ENCODE results near the gene MYO1B. TPM values are rescaled to one million over a fixed set of nuclear protein-coding genes. Genes with fewer than 3 reads are reported as not detected.

Gene MYO1B
- total and polyA plus RNA-seq, 5 donors from 2014 or later: not detected

- peaks cover 4% of the 10 kb centered on the region for H3K27me3 ChIP-seq (ENCODE audit: control insufficient read depth, insufficient read depth, low read length)
- Mint-ChIP-seq H3K27me3 (peaks cover 12% of the 10 kb centered on the region), H3K36me3 (no peaks in the 10 kb centered on the region), H3K9me3 (no peaks in the 10 kb centered on the region), H3K4me1 (no peaks in the 10 kb centered on the region), H3K4me3 (no peak overlapping the region), H3K27ac (no peak overlapping the region)
- H3K27ac ChIP-seq (ENCODE audit: insufficient read depth, low read length, poor library complexity, severe bottlenecking): no peak overlapping the region
- no peak for ATAC-seq (ENCODE audit: low read depth in 2 of 2)
- H3K4me1 ChIP-seq (ENCODE audit: control insufficient read depth, insufficient read depth, low read length, poor library complexity, severe bottlenecking): no peaks in the 10 kb centered on the region
- no peaks in the 10 kb centered on the region for H3K36me3 ChIP-seq (ENCODE audit: control insufficient read depth, insufficient read depth, low read length)
- H3K9me3 ChIP-seq (ENCODE audit: control insufficient read depth in 2 of 2, low read length in 2 of 2): no peaks in the 10 kb centered on the region
- no peak for DNase-seq
- H3K4me3 ChIP-seq (ENCODE audit: low read depth, low read length): no peak overlapping the region
Observed at GRCh38 chr2:191374366-191374765, 129.2 kb downstream of the MYO1B start.

GRCh38 chr2:191374939-191375338 lies 129.7 kb downstream of the MYO1B start:
- H3K4me1 Mint-ChIP-seq: no peaks in the 10 kb centered on the region
- no peaks in the 10 kb centered on the region for H3K36me3 Mint-ChIP-seq
- Histone ChIP-seq H3K4me1 (ENCODE audit: control insufficient read depth, insufficient read depth, low read length, poor library complexity, severe bottlenecking) (no peaks in the 10 kb centered on the region), H3K4me3 (ENCODE audit: low read depth, low read length) (no peak overlapping the region), H3K36me3 (ENCODE audit: control insufficient read depth, insufficient read depth, low read length) (no peaks in the 10 kb centered on the region), H3K9me3 (ENCODE audit: control insufficient read depth in 2 of 2, low read length in 2 of 2) (no peaks in the 10 kb centered on the region), H3K27ac (ENCODE audit: insufficient read depth, low read length, poor library complexity, severe bottlenecking) (no peak overlapping the region), H3K27me3 (ENCODE audit: control insufficient read depth, insufficient read depth, low read length) (peaks cover 4% of the 10 kb centered on the region)
- peaks cover 12% of the 10 kb centered on the region for H3K27me3 Mint-ChIP-seq
- no peaks in the 10 kb centered on the region for H3K9me3 Mint-ChIP-seq
- DNase-seq: no peak
- H3K27ac Mint-ChIP-seq: no peak overlapping the region
- no peak overlapping the region for H3K4me3 Mint-ChIP-seq
- ATAC-seq (ENCODE audit: low read depth in 2 of 2): no peak

GRCh38 chr2:191376981-191377629 lies 131.9 kb downstream of the MYO1B start:
- Mint-ChIP-seq H3K36me3 (no peaks in the 10 kb centered on the region), H3K4me1 (no peaks in the 10 kb centered on the region), H3K27ac (no peak overlapping the region), H3K27me3 (peaks cover 11% of the 10 kb centered on the region), H3K9me3 (peaks cover 0 to 1% (median 0%) of the 10 kb centered on the region in 7 donors), H3K4me3 (no peak overlapping the region)
- Histone ChIP-seq H3K27me3 (ENCODE audit: control insufficient read depth, insufficient read depth, low read length) (peaks cover 2% of the 10 kb centered on the region), H3K4me3 (ENCODE audit: low read depth, low read length) (no peak overlapping the region), H3K9me3 (ENCODE audit: control insufficient read depth in 2 of 2, low read length in 2 of 2) (no peaks in the 10 kb centered on the region), H3K27ac (ENCODE audit: insufficient read depth, low read length, poor library complexity, severe bottlenecking) (no peak overlapping the region), H3K36me3 (ENCODE audit: control insufficient read depth, insufficient read depth, low read length) (no peaks in the 10 kb centered on the region), H3K4me1 (ENCODE audit: control insufficient read depth, insufficient read depth, low read length, poor library complexity, severe bottlenecking) (no peaks in the 10 kb centered on the region)
- no peak for ATAC-seq (ENCODE audit: low read depth in 2 of 2)
- DNase-seq: no peak

GRCh38 chr2:191379375-191379774 lies 134.2 kb downstream of the MYO1B start:
- Histone ChIP-seq H3K36me3 (ENCODE audit: control insufficient read depth, insufficient read depth, low read length) (no peaks in the 10 kb centered on the region), H3K9me3 (ENCODE audit: control insufficient read depth in 2 of 2, low read length in 2 of 2) (no peaks in the 10 kb centered on the region), H3K4me1 (ENCODE audit: control insufficient read depth, insufficient read depth, low read length, poor library complexity, severe bottlenecking) (no peaks in the 10 kb centered on the region), H3K4me3 (ENCODE audit: low read depth, low read length) (no peak overlapping the region), H3K27ac (ENCODE audit: insufficient read depth, low read length, poor library complexity, severe bottlenecking) (no peak overlapping the region), H3K27me3 (ENCODE audit: control insufficient read depth, insufficient read depth, low read length) (no peaks in the 10 kb centered on the region)
- H3K27ac Mint-ChIP-seq: no peak overlapping the region
- H3K4me3 Mint-ChIP-seq: no peak overlapping the region
- peaks cover 6% of the 10 kb centered on the region for H3K27me3 Mint-ChIP-seq
- DNase-seq: no peak
- no peaks in the 10 kb centered on the region for H3K4me1 Mint-ChIP-seq
- no peak for ATAC-seq (ENCODE audit: low read depth in 2 of 2)
- H3K9me3 Mint-ChIP-seq: peaks cover 0 to 1% (median 0%) of the 10 kb centered on the region in 7 donors
- no peaks in the 10 kb centered on the region for H3K36me3 Mint-ChIP-seq

- no peak for DNase-seq
- Histone ChIP-seq H3K9me3 (ENCODE audit: control insufficient read depth in 2 of 2, low read length in 2 of 2) (no peaks in the 10 kb centered on the region), H3K4me1 (ENCODE audit: control insufficient read depth, insufficient read depth, low read length, poor library complexity, severe bottlenecking) (no peaks in the 10 kb centered on the region), H3K36me3 (ENCODE audit: control insufficient read depth, insufficient read depth, low read length) (no peaks in the 10 kb centered on the region), H3K27me3 (ENCODE audit: control insufficient read depth, insufficient read depth, low read length) (no peaks in the 10 kb centered on the region), H3K27ac (ENCODE audit: insufficient read depth, low read length, poor library complexity, severe bottlenecking) (no peak overlapping the region), H3K4me3 (ENCODE audit: low read depth, low read length) (no peak overlapping the region)
- Mint-ChIP-seq H3K36me3 (no peaks in the 10 kb centered on the region), H3K27ac (no peak overlapping the region), H3K4me1 (no peaks in the 10 kb centered on the region), H3K9me3 (peaks cover 0 to 1% (median 0%) of the 10 kb centered on the region in 7 donors), H3K27me3 (peaks cover 6% of the 10 kb centered on the region), H3K4me3 (no peak overlapping the region)
- ATAC-seq (ENCODE audit: low read depth in 2 of 2): no peak
Observed at GRCh38 chr2:191382801-191383200, 137.6 kb downstream of the MYO1B start.

- Mint-ChIP-seq H3K27ac (no peak overlapping the region), H3K36me3 (no peaks in the 10 kb centered on the region), H3K27me3 (no peaks in the 10 kb centered on the region), H3K4me1 (no peaks in the 10 kb centered on the region), H3K4me3 (no peak overlapping the region), H3K9me3 (peaks cover 0 to 2% (median 0%) of the 10 kb centered on the region in 7 donors)
- no peaks in the 10 kb centered on the region for H3K4me1 ChIP-seq (ENCODE audit: control insufficient read depth, insufficient read depth, low read length, poor library complexity, severe bottlenecking)
- no peaks in the 10 kb centered on the region for H3K36me3 ChIP-seq (ENCODE audit: control insufficient read depth, insufficient read depth, low read length)
- no peaks in the 10 kb centered on the region for H3K27me3 ChIP-seq (ENCODE audit: control insufficient read depth, insufficient read depth, low read length)
- H3K9me3 ChIP-seq (ENCODE audit: control insufficient read depth in 2 of 2, low read length in 2 of 2): no peaks in the 10 kb centered on the region
- no peak overlapping the region for H3K27ac ChIP-seq (ENCODE audit: insufficient read depth, low read length, poor library complexity, severe bottlenecking)
- no peak overlapping the region for H3K4me3 ChIP-seq (ENCODE audit: low read depth, low read length)
- DNase-seq (no peak), ATAC-seq (ENCODE audit: low read depth in 2 of 2) (no peak)
Observed at GRCh38 chr2:191383486-191383885, 138.3 kb downstream of the MYO1B start.

GRCh38 chr2:191384829-191385228 lies 139.6 kb downstream of the MYO1B start:
- H3K4me3 Mint-ChIP-seq: no peak overlapping the region
- H3K27me3 Mint-ChIP-seq: no peaks in the 10 kb centered on the region
- Histone ChIP-seq H3K4me1 (ENCODE audit: control insufficient read depth, insufficient read depth, low read length, poor library complexity, severe bottlenecking) (no peaks in the 10 kb centered on the region), H3K27ac (ENCODE audit: insufficient read depth, low read length, poor library complexity, severe bottlenecking) (no peak overlapping the region), H3K4me3 (ENCODE audit: low read depth, low read length) (no peak overlapping the region), H3K9me3 (ENCODE audit: control insufficient read depth in 2 of 2, low read length in 2 of 2) (no peaks in the 10 kb centered on the region), H3K27me3 (ENCODE audit: control insufficient read depth, insufficient read depth, low read length) (no peaks in the 10 kb centered on the region), H3K36me3 (ENCODE audit: control insufficient read depth, insufficient read depth, low read length) (no peaks in the 10 kb centered on the region)
- H3K36me3 Mint-ChIP-seq: no peaks in the 10 kb centered on the region
- DNase-seq: no peak
- ATAC-seq (ENCODE audit: low read depth in 2 of 2): no peak
- H3K27ac Mint-ChIP-seq: no peak overlapping the region
- peaks cover 0 to 2% (median 0%) of the 10 kb centered on the region in 7 donors for H3K9me3 Mint-ChIP-seq
- H3K4me1 Mint-ChIP-seq: no peaks in the 10 kb centered on the region

GRCh38 chr2:191385416-191386160 lies 140.4 kb downstream of the MYO1B start:
- H3K27me3 ChIP-seq (ENCODE audit: control insufficient read depth, insufficient read depth, low read length): no peaks in the 10 kb centered on the region
- H3K4me1 ChIP-seq (ENCODE audit: control insufficient read depth, insufficient read depth, low read length, poor library complexity, severe bottlenecking): no peaks in the 10 kb centered on the region
- DNase-seq: no peak
- no peak overlapping the region for H3K4me3 Mint-ChIP-seq
- ATAC-seq (ENCODE audit: low read depth in 2 of 2): no peak
- no peak overlapping the region for H3K4me3 ChIP-seq (ENCODE audit: low read depth, low read length)
- no peak overlapping the region for H3K27ac Mint-ChIP-seq
- H3K27me3 Mint-ChIP-seq: no peaks in the 10 kb centered on the region
- H3K36me3 ChIP-seq (ENCODE audit: control insufficient read depth, insufficient read depth, low read length): no peaks in the 10 kb centered on the region
- H3K4me1 Mint-ChIP-seq: no peaks in the 10 kb centered on the region
- peaks cover 0 to 2% (median 0%) of the 10 kb centered on the region in 7 donors for H3K9me3 Mint-ChIP-seq
- no peak overlapping the region for H3K27ac ChIP-seq (ENCODE audit: insufficient read depth, low read length, poor library complexity, severe bottlenecking)
- H3K36me3 Mint-ChIP-seq: no peaks in the 10 kb centered on the region
- H3K9me3 ChIP-seq (ENCODE audit: control insufficient read depth in 2 of 2, low read length in 2 of 2): no peaks in the 10 kb centered on the region

Data from CD4-positive, CD25-positive, alpha-beta regulatory T cell (primary cell).